ENCODE data around the gene SPOCK2.

The SPOCK2 gene

GRCh38 chr10:72009425-72010081, 78.8 kb downstream of the SPOCK2 start:
- DNase-seq (ENCODE audit: low spot score), result peak; percentile 57

DNA sequence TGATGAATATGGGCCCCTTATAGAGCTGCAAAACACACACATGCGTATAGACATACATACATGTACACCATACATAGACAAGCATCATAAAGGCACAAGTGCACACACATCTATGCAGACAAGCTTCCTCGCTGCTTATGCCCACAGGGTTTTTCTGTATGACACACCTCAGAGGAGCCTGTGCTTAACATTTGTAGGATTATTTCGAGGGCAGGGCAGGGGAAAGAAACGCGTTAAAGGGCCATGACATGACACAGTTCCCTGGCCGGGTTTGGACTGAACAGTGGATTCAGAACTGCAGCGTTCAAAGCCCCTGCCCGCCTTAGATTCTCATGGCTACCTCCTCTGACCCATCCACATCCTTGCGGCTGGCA, 79.3 kb downstream of the SPOCK2 start:
- no peak for DNase-seq (ENCODE audit: low spot score)
